Hematopoietic multipotent progenitor cell treated with erythropoietin and hydrocortisone succinate and interleukin-3 and kit ligand, for 15 days (in vitro differentiated cells): ENCODE measurements around the gene TBCD.
"Not testable (repeated sequence)": the region's sequence is repeated elsewhere in the genome, so short reads cannot be mapped to it uniquely, and the experiment has no call there.

Experiments used
- DNase-seq: peaks from one replicate; pipeline ENCODE4 v3.0.0-alpha.2; 2015; ENCODE audit warnings: low spot score

The TBCD gene

DNA sequence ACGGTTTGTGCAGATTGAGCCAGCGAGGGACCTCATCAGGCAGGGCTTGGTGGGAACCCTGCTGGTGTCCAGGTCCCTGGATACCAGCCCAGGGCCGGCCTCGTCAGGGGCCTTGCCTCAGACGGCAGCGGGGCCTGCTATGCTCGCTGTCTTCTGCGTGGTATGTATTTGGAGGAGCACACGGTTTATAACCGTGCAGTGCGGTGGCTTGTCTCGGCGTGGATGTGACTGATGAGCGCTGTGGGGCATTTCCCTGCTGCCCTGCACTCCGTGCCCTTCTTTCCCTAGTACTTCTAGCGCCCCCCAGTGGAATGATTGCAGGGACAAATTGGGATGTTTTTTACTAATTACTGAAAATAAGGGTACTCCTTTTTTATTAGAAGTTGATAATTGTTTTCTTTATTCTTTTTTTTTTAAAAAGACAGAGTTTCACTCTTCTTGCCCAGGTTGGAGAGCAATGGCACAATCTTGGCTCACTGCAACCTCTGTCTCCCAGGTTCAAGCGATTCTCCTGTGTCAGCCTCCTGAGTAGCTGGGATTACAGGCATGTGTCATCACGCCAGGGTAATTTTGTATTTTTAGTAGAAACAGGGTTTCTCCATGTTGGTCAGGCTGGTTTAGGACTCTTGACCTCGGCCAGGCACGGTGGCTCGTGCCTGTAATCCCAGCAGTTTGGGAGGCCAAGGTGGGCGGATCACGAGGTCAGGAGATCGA lies 15.3 kb downstream of the TBCD start:
- peak; percentile 76 for DNase-seq

DNA sequence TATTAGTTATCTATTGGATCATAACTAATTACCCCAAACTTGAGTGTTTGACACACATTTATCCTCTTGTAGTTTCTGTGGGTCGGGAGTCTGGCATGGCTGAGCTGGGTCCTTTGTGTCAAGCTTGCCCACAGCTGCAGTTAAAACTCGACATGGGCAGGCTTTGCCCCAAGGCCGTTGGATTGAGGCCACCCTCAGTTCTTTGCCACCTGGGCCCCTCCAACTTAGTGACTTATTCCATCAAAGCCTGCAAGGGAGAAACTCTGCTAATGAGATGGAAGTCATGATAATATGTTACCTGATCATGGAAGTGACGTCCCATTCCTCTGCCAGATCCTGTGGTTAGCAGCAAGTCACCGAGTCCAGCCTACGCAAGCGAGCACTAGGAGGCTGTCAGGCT lies 17.2 kb downstream of the TBCD start:
- no peak for DNase-seq

DNA sequence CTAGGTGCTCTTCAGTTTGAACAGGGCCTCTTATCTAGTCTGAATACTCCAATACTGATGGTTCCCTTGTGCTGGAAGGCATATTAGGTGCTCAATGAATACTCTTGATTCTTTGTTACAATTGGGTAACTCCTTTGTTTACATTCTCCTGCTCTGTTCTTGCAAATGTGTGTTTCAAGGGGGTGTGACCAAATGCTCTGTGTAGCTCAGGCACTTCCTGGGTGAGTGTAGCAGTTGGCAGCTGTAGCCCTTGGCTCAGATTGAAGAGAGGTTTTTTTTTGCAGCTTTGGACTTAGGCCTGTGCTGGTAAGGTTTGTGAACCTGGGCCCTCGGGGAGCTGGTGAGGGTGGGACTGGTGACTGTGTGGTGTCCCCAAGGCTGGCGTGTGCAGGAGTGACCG lies 20.2 kb downstream of the TBCD start:
- no peak for DNase-seq

DNA sequence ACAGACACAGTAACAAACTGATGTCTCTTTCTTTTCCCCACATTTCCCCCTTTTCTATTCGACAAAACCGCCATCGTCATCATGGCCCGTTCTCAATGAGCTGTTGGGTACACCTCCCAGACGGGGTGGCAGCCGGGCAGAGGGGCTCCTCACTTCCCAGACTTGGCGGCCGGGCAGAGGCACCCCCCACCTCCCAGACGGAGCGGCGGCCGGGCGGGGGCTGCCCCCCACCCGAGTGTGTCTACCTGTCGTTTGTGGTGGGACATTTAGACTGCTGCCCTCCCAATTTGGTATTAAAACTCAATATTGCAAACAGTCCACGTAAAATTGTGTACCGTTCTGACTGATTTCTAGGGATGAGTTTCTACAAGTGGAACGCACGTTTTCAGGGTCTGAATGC lies 22.6 kb downstream of the TBCD start:
- DNase-seq, result not testable (repeated sequence)

- DNase-seq, result peak; percentile 52
These were observed 23.3 kb downstream of the TBCD start for GRCh38 chr17:82775001-82775823.

- DNase-seq, result no peak
These were observed 24.6 kb downstream of the TBCD start for GRCh38 chr17:82776454-82776853.

GRCh38 chr17:82777778-82778375 lies 26.0 kb downstream of the TBCD start:
- DNase-seq, result not testable (repeated sequence)

- no peak for DNase-seq
These were observed 27.7 kb downstream of the TBCD start for GRCh38 chr17:82779541-82779940.

GRCh38 chr17:82780195-82780594 lies 28.3 kb downstream of the TBCD start:
- DNase-seq, result no peak

DNA sequence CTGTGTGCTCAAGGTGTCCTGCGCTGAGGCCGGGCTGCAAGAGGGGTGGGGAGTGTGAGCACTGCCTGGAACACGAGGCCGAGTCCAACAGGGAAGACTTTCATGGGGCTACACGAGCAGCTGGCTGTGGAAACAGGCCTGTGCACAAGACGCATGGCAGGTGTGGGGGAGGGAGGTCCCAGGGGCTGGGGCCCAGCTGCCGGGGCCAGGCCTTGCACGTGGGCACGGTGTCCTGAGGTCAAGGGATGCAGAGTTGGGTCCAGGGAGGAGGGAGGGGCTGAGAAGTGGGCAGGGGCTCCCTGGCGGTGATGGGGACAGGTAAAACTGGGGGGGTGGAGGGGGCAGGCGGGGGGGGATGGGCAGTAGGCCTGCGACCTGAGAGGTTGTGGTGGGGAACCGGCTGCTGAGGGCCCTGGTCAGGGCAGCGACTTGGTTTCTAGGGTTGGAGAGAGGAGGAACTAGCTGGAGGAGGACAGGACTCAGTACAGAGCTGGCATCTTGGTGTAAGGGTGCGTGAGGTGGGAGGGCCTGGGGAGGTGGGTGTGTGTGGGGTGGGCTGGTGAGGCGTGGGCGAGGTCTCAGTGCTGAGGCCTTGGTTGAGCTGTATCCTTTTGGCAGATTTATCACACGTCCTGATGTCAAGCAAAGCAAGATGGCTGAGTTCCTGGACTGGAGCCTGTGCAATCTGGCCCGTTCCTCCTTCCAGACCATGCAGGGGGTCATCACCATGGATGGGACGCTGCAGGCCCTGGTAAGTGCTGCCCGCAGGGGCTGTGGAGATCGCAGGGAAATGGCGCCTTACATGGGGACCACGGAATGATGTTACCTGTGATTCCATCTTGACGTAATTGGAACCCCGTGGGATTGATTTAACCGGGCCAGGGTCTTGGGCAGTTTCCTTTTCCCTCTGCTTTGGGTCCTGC lies 29.4 kb downstream of the TBCD start:
- no peak for DNase-seq

DNA sequence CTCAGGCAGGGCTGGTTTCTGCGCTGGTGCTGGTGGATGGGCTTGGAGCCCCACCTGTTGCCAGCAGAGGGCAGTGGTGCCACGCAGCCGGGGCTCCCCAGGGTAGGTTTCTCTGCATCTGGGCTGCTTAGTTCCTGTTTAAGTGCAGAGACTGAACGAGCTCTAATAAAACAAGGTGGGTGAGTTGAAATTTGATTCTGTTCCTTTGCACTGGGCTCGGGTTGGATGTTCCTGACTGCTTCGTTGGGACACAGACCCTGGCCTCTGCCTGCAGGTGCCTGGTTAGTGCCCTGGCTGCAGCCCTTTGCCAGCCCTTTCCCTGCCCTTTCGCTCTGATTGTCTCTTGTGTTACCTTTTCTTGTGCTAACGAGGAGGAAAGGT lies 30.0 kb downstream of the TBCD start:
- DNase-seq, result peak; percentile 72

GRCh38 chr17:82782657-82783207 lies 30.9 kb downstream of the TBCD start:
- no peak for DNase-seq

DNA sequence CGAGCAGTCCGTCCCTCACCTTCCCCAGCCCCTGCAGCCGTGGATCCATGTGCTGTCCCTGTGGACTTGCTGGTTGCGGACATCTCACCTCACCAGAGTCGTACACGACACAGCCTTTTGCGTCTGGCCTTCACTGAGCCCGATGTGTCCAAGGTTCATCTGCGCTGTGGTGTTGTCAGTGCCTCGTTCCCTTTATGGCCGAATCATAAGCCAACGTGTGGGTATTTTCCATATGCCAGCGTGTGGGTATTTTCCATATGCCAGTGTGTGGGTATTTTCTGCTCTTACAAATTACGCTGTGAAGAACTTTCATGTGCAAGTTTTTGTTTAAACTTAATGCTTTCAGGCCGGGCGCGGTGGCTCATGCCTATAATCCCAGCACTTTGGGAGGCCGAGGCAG lies 31.6 kb downstream of the TBCD start:
- no peak for DNase-seq

DNA sequence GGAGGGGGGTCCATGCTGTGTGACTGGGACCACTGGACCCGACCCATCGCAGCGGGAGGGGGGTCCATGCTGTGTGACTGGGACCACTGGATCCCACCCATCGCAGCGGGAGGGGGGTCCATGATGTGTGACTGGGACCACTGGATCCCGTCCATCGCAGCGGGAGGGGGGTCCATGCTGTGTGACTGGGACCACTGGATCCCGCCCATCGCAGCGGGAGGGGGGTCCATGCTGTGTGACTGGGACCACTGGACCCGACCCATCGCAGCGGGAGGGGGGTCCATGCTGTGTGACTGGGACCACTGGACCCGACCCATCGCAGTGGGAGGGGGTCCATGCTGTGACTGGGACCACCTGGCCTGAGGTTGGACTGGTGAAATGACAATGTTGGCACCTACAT lies 33.7 kb downstream of the TBCD start:
- DNase-seq, result not testable (repeated sequence)

GRCh38 chr17:82786427-82786826 lies 34.6 kb downstream of the TBCD start:
- no peak for DNase-seq

- DNase-seq, result no peak
These were observed 35.4 kb downstream of the TBCD start for GRCh38 chr17:82787081-82787848.

DNA sequence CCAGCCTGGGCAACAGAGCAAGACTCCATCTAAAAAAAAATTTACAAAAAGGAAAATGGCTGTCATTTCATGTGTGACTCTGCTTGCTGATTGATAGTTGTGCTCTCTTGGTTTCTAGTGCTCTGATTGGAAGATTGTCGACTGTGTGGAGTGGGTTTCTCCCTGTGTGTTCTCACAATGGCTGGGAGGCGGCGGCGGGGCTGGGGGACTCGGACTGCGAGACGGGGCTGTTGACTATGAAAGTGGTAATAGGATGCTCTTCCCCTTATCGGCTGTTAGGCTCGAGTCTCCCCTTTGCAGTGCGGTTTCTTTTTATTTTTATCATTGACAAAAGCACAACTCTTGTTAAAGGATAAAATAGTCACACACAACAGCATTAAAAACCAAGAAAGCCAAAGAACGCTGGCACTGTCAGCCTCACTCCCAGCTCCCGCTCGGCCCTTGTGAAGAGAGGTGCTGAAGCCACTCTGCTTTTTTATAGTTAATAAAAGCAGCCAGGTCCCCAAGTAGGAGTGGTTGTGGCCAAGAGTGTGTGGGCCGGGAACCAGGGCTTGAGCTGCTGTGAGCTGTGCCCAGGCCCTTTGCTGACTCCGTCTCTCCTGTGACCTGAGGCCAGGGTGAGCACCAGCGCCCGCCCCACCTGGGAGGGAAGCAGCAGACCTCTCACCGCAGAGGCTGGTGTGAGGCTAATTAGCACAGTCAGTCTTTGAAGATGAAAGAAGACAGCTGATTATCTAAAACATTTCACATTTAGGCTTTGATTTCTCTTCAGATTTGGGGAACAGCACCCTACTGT lies 36.5 kb downstream of the TBCD start:
- no peak for DNase-seq

DNA sequence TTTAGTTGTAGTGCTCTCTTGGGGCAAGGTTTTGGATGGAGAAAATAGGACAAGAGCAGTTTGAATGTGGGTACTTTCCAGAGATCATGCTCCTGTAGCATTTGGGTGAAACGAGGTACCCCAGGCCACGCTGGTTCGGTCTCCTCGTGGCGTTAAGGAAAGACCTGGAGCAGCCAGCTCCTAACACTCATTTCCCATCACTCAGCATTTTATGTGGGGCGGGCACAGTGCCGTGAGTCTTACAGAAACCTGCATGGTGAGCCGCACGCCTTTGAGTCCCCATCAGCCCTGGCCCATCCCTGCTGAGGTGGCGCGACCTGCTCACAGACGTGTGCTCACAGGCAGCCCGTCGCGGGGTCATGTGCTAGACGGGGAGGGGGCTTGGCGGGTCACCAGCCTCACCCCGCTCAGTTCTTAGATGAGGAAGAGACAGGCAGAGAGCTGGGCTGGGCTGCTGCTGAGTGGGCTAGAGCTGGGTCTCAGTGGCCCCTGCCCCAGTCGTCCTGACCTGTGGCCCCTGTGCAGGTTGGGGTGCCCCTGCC lies 37.3 kb downstream of the TBCD start:
- no peak for DNase-seq

DNA sequence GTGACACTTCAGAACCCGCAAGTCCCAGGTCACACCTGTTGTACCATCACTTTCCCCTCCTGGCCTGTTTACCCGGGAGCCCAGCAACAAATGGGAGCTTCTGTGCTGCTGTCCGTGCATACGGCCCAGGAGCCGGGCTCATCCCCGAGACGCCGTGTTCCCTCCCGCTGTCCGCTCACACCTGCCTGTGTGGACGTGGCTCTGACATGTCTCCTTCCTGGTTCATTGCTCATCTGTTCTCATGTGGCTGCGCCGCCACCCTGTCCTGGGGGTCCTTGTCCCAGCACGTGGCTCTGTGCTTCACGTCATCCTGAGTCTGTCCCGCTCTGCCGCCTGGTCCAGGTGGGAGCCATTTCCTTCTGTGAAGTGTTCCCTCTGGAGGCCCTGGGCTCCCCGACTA lies 37.9 kb downstream of the TBCD start:
- DNase-seq, result no peak

GRCh38 chr17:82790391-82790790 lies 38.5 kb downstream of the TBCD start:
- no peak for DNase-seq
